PC-3 (cell line): ENCODE results near the gene MACROD2.

Source experiments
- CTCF ChIP-seq: fragments of 300-600 bp; sonication (generic); conservative IDR thresholded peaks from 2 replicates; pipeline ENCODE4 v1.5.1; 2017; ENCODE audit warnings: antibody characterized with exemption, low read depth, mild to moderate bottlenecking, low read length
- EZH2 ChIP-seq: fragments of 300-600 bp; sonication (generic); IDR thresholded peaks from one replicate; pipeline ENCODE4 v1.6.1; 2017; ENCODE audit warnings: antibody characterized with exemption, mild to moderate bottlenecking, low read length; ENCODE audit not compliant: unreplicated experiment

GRCh38 chr20:15253431-15253830, 1258.1 kb downstream of the MACROD2 start:
- TF ChIP-seq CTCF (no peak), EZH2 (no peak)
